H9 (cell line): ENCODE results near the gene TNFRSF11A. TPM values are rescaled to one million over a fixed set of nuclear protein-coding genes. Genes with fewer than 3 reads are reported as not detected.

Experiments
- DNase-seq: peaks from one replicate; pipeline ENCODE4 v3.0.0-alpha.2; 2017
- H2AFZ ChIP-seq: one replicate; pipeline ENCODE4 v1.6.1; 2013; ENCODE audit warnings: mild to moderate bottlenecking, low read length, control low read depth, moderate library complexity
- H2AK5ac ChIP-seq: 2 replicates; pipeline ENCODE4 v1.6.1; 2013; ENCODE audit warnings: low read length, control low read depth, mixed read lengths; ENCODE audit not compliant: insufficient read length
- H2BK120ac ChIP-seq: one replicate; pipeline ENCODE4 v1.6.1; 2013; ENCODE audit warnings: low read depth, mild to moderate bottlenecking, low read length, control low read depth, inconsistent platforms; ENCODE audit not compliant: poor library complexity, severe bottlenecking
- H2BK12ac ChIP-seq: 2 replicates; pipeline ENCODE4 v1.6.1; 2013; ENCODE audit warnings: low read length, control low read depth, mixed read lengths, low read depth; ENCODE audit not compliant: insufficient read length
- H2BK15ac ChIP-seq: 2 replicates; pipeline ENCODE4 v1.6.1; 2013; ENCODE audit warnings: low read depth, low read length, control low read depth
- H2BK20ac ChIP-seq: one replicate; pipeline ENCODE4 v1.6.1; 2013; ENCODE audit warnings: low read depth, mild to moderate bottlenecking, low read length, control low read depth, inconsistent platforms; ENCODE audit not compliant: poor library complexity, severe bottlenecking
- H2BK5ac ChIP-seq: 2 replicates; pipeline ENCODE4 v1.6.1; 2013; ENCODE audit warnings: low read length, control low read depth, mixed read lengths; ENCODE audit not compliant: insufficient read length
- H3K14ac ChIP-seq: 2 replicates; pipeline ENCODE4 v1.6.1; 2013; ENCODE audit warnings: low read length, control low read depth; ENCODE audit not compliant: insufficient read depth
- H3K18ac ChIP-seq: 2 replicates; pipeline ENCODE4 v1.6.1; 2013; ENCODE audit warnings: low read depth, mild to moderate bottlenecking, mixed read lengths, low read length, control low read depth; ENCODE audit not compliant: insufficient read length
- H3K23ac ChIP-seq: 2 replicates; pipeline ENCODE4 v1.6.1; 2013; ENCODE audit warnings: low read length, control low read depth, mixed read lengths, low read depth; ENCODE audit not compliant: insufficient read length
- H3K23me2 ChIP-seq: 2 replicates; pipeline ENCODE4 v1.6.1; 2013; ENCODE audit warnings: low read depth, mild to moderate bottlenecking, mixed read lengths, low read length, control low read depth; ENCODE audit not compliant: insufficient read length, poor library complexity, severe bottlenecking
- H3K27ac ChIP-seq: 2 replicates; pipeline ENCODE4 v1.5.1; 2013; ENCODE audit warnings: low read length, control low read depth, mixed read lengths, low read depth; ENCODE audit not compliant: insufficient read length
- H3K27me3 ChIP-seq: 2 replicates; pipeline ENCODE4 v1.6.1; 2013; ENCODE audit warnings: low read length, control low read depth, inconsistent platforms; ENCODE audit not compliant: insufficient read depth
- H3K4ac ChIP-seq: 2 replicates; pipeline ENCODE4 v1.6.1; 2013; ENCODE audit warnings: low read depth, mild to moderate bottlenecking, control low read depth, inconsistent platforms, low read length, moderate library complexity
- H3K4me1 ChIP-seq: 2 replicates; pipeline ENCODE4 v1.6.1; 2013; ENCODE audit warnings: low read length, control low read depth, inconsistent platforms; ENCODE audit not compliant: insufficient read depth
- H3K4me2 ChIP-seq: 2 replicates; pipeline ENCODE4 v1.6.1; 2013; ENCODE audit warnings: low read length, control low read depth, mixed read lengths; ENCODE audit not compliant: insufficient read length, insufficient read depth
- H3K56ac ChIP-seq: 2 replicates; pipeline ENCODE4 v1.6.1; 2013; ENCODE audit warnings: low read depth, mild to moderate bottlenecking, mixed read lengths, low read length, control low read depth; ENCODE audit not compliant: insufficient read length
- H3K79me1 ChIP-seq: 2 replicates; pipeline ENCODE4 v1.6.1; 2013; ENCODE audit warnings: low read depth, mild to moderate bottlenecking, moderate library complexity, low read length, control low read depth, inconsistent platforms; ENCODE audit not compliant: insufficient read depth, poor library complexity, severe bottlenecking
- H3K79me2 ChIP-seq: 2 replicates; pipeline ENCODE4 v1.6.1; 2013; ENCODE audit warnings: low read length, control low read depth, inconsistent platforms; ENCODE audit not compliant: insufficient read depth
- H3K9ac ChIP-seq: 2 replicates; pipeline ENCODE4 v1.6.1; 2013; ENCODE audit warnings: low read length, control low read depth, mixed read lengths; ENCODE audit not compliant: insufficient read length; ENCODE audit errors: extremely low read depth
- H3K9me3 ChIP-seq: one replicate; pipeline ENCODE4 v1.6.1; 2013; ENCODE audit warnings: low read depth, low read length, inconsistent platforms; ENCODE audit not compliant: control insufficient read depth
- H3T11ph ChIP-seq: one replicate; pipeline ENCODE4 v1.6.1; 2013; ENCODE audit warnings: mild to moderate bottlenecking, low read length, control low read depth, inconsistent platforms
- H4K20me1 ChIP-seq: one replicate; pipeline ENCODE4 v1.6.1; 2013; ENCODE audit not compliant: control insufficient read depth, insufficient read length, insufficient read depth
- H4K5ac ChIP-seq: 2 replicates; pipeline ENCODE4 v1.6.1; 2013; ENCODE audit warnings: low read depth, mild to moderate bottlenecking, mixed read lengths, low read length, control low read depth; ENCODE audit not compliant: insufficient read length
- H4K8ac ChIP-seq: replicated peaks from 2 replicates; pipeline ENCODE4 v1.6.1; 2013; ENCODE audit warnings: low read length, control low read depth, mixed read lengths, low read depth; ENCODE audit not compliant: insufficient read length
- H4K91ac ChIP-seq: 2 replicates; pipeline ENCODE4 v1.6.1; 2013; ENCODE audit warnings: low read depth, mild to moderate bottlenecking, moderate library complexity, mixed read lengths, low read length, control low read depth; ENCODE audit not compliant: insufficient read length
- H3K27ac Mint-ChIP-seq, 3 experiments: 2 replicates in 2 of 3; 3 replicates in 1 of 3; pipeline ENCODE4 v1.8.0; 2020 to 2021; ENCODE audit warnings: mixed read lengths in 3 of 3, mild to moderate bottlenecking in 1 of 3, moderate library complexity in 1 of 3
- H3K27me3 Mint-ChIP-seq: 2 replicates; pipeline ENCODE4 v1.8.0; 2021; ENCODE audit warnings: low read depth, mild to moderate bottlenecking, moderate library complexity, mixed read lengths
- H3K36me3 Mint-ChIP-seq, 3 experiments: 2 replicates in 2 of 3; 3 replicates in 1 of 3; pipeline ENCODE4 v1.8.0; 2020 to 2021; ENCODE audit warnings: low read depth in 3 of 3, mixed read lengths in 3 of 3; ENCODE audit not compliant: insufficient read depth in 1 of 3
- H3K4me1 Mint-ChIP-seq, 2 experiments: 2 replicates each; pipeline ENCODE4 v1.8.0; 2020; ENCODE audit warnings: mixed read lengths in 2 of 2
- H3K4me3 Mint-ChIP-seq, 2 experiments: 2 replicates in 1 of 2; 3 replicates in 1 of 2; pipeline ENCODE4 v1.8.0; 2020 to 2021; ENCODE audit warnings: mild to moderate bottlenecking in 2 of 2, mixed read lengths in 2 of 2, moderate library complexity in 1 of 2
- H3K9me3 Mint-ChIP-seq, 2 experiments: 2 replicates in 1 of 2; 3 replicates in 1 of 2; pipeline ENCODE4 v1.8.0; 2020; ENCODE audit warnings: mild to moderate bottlenecking in 2 of 2, mixed read lengths in 2 of 2, moderate library complexity in 1 of 2
- CTCF ChIP-seq: fragments of 200-600 bp; sonication (generic); conservative IDR thresholded peaks from 3 replicates; pipeline ENCODE4 v1.8.0; 2021; ENCODE audit warnings: antibody characterized with exemption, mild to moderate bottlenecking
- WGBS: extraction: QIAGEN DNeasy Blood & Tissue Kit; methylation state at CpG from one replicate; pipeline ENCODE4 v1.1.7; 2013; ENCODE audit warnings: missing lambda C conversion rate, low lambda C conversion rate, mixed read lengths; ENCODE audit not compliant: insufficient read length; ENCODE audit errors: extremely low coverage; 5-methylcytosine and 5-hydroxymethylcytosine counted together
- total RNA-seq: library from RNA; stranded (reverse); gene quantifications from 2 replicates; pipeline ENCODE4 v1.2.1, GENCODE V29; 2021

TNFRSF11A gene
- total RNA-seq, 1 experiment from 2014 or later: 7.8 TPM

DNA sequence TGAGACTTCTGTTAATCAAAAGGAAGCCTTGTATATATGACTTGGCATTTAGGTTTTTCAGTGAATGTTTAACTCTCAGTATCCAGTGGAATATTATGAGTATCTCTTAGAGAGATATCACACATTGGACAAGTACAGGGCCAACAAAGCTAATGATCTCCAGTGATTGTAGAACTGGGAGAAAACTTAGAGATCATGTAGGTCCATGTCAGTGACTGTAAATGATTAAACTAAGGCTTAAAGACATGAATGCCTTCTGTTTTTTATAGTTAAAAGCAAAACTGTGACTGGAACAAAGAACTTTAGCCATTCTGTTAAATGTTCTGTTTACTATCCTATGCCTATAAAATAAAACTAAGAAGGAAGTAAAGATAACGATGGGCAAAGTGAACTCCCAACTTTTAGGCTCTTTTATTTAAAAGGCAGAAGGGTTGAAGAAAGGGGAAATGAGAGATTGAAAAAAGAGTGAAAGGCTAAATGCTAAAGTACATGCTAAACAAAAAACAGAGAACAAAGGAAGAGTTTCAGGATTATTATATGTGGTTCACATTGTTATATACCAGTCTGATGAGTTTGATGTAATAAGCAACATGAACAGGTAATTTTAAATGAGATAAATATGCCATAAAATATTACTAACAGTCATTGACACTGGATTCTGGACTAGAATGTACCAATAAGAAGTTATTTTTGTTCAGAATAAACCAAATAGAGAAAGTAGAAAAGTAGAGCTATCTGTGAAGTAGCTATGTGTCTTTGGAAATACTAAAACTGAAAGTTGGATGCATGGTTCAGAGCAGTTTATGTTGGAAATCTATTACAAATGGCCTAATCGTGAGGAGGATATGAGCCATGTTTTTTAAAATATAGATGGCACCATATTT, 37.1 kb upstream of the TNFRSF11A start:
- no CpG with 5 or more reads among the region's 2 CpGs for WGBS
- Histone ChIP-seq H2BK5ac (no peak overlapping the region), H3K79me1 (no peaks in the 10 kb centered on the region), H3K27ac (no peak overlapping the region), H4K91ac (no peak overlapping the region), H2BK120ac (no peak overlapping the region), H3K79me2 (no peaks in the 10 kb centered on the region), H3K23ac (no peak overlapping the region), H3K4me1 (no peaks in the 10 kb centered on the region), H3K4ac (no peak overlapping the region), H3K14ac (no peak overlapping the region), H2BK20ac (no peak overlapping the region), H4K8ac (no peak overlapping the region), H2AFZ (no peak overlapping the region), H3K18ac (no peak overlapping the region), H3K56ac (no peak overlapping the region), H4K20me1 (no peaks in the 10 kb centered on the region), H3K27me3 (no peaks in the 10 kb centered on the region), H3K9ac (no peak overlapping the region), H3K9me3 (no peaks in the 10 kb centered on the region), H2AK5ac (no peak overlapping the region), H3K23me2 (no peaks in the 10 kb centered on the region), H2BK15ac (no peak overlapping the region), H2BK12ac (no peak overlapping the region), H3T11ph (no peak overlapping the region), H4K5ac (no peak overlapping the region), H3K4me2 (no peak overlapping the region)
- Mint-ChIP-seq H3K36me3 (peaks cover 0 to 20% (median 14%) of the 10 kb centered on the region in 3 experiments; a peak in 5 of 7 replicates), H3K9me3 (no peaks in the 10 kb centered on the region), H3K27ac (no peak overlapping the region), H3K4me1 (no peaks in the 10 kb centered on the region), H3K4me3 (no peak overlapping the region), H3K27me3 (no peaks in the 10 kb centered on the region)
- TF ChIP-seq CTCF: no peak
- no peak for DNase-seq
